K562 (cell line): Measurements from ENCODE around the gene CCDC28B. TPM values are rescaled to one million over a fixed set of nuclear protein-coding genes. Genes with fewer than 3 reads are reported as not detected.
A peak's percentile ranks its signal among the peaks of the same experiment; 100 is the strongest.

Experiments used
- ARID1B ChIP-seq: fragments of 450-650 bp; IDR thresholded peaks from 2 replicates; pipeline ENCODE4 v1.6.1; 2016; ENCODE audit warnings: antibody characterized with exemption, mild to moderate bottlenecking, inconsistent platforms
- ARID3B ChIP-seq: fragments of 250-450 bp; sonication (Bioruptor Pico); IDR thresholded peaks from 2 replicates; pipeline ENCODE4 v1.4.0; 2020; ENCODE audit warnings: borderline replicate concordance
- ARNT ChIP-seq, 2 experiments: fragments of 450-650 bp; IDR thresholded peaks; 2 replicates each; pipeline ENCODE4 v1.6.1; 2016; ENCODE audit warnings: mild to moderate bottlenecking in 1 of 2
- BMI1 ChIP-seq: fragments of 150-350 bp; IDR thresholded peaks from 2 replicates; pipeline ENCODE4 v1.6.1; 2014; ENCODE audit warnings: low read length
- DACH1 ChIP-seq: fragments of 450-650 bp; IDR thresholded peaks from 2 replicates; pipeline ENCODE4 v1.6.1; 2018; ENCODE audit not compliant: partially characterized antibody
- E2F8 ChIP-seq: fragments of 450-650 bp; IDR thresholded peaks from 2 replicates; pipeline ENCODE4 v1.7.1; 2018; ENCODE audit warnings: mild to moderate bottlenecking, low read depth; ENCODE audit not compliant: partially characterized antibody
- EWSR1 ChIP-seq: fragments of 450-650 bp; IDR thresholded peaks from 2 replicates; pipeline ENCODE4 v1.6.1; 2018; ENCODE audit warnings: borderline replicate concordance, mild to moderate bottlenecking, low read depth, moderate library complexity; ENCODE audit not compliant: partially characterized antibody
- FOXP4 ChIP-seq: sonication (generic); formaldehyde crosslinking; IDR thresholded peaks from 2 replicates; pipeline ENCODE4 v1.8.0; 2022; ENCODE audit warnings: mild to moderate bottlenecking, missing genetic modification reagents, borderline replicate concordance
- GABPA ChIP-seq: fragments of 200-800 bp; sonication (Bioruptor generic); conservative IDR thresholded peaks from 2 replicates; pipeline ENCODE4 v1.6.1; 2016; ENCODE audit warnings: low read depth, missing genetic modification characterization, missing compliant biosample characterization
- HDAC1 ChIP-seq, 2 experiments: fragments of 450-650 bp; IDR thresholded peaks; 2 replicates each; pipeline ENCODE4 v1.6.1; 2016 to 2017; ENCODE audit warnings: inconsistent platforms in 1 of 2, mild to moderate bottlenecking in 1 of 2, moderate library complexity in 1 of 2
- HDGF ChIP-seq: fragments of 450-650 bp; IDR thresholded peaks from 2 replicates; pipeline ENCODE4 v1.6.1; 2016
- HIVEP1 ChIP-seq: fragments of 250-450 bp; sonication (Bioruptor Pico); IDR thresholded peaks from 2 replicates; pipeline ENCODE4 v1.4.0; 2020; ENCODE audit warnings: mild to moderate bottlenecking
- NONO ChIP-seq, 2 experiments: fragments of 200-400 bp in 1 of 2; fragments of 450-650 bp in 1 of 2; formaldehyde crosslinking in 1 of 2; IDR thresholded peaks; 2 replicates each; pipeline ENCODE4 v1.6.1; 2017; ENCODE audit warnings: low read depth in 2 of 2, mild to moderate bottlenecking in 2 of 2, moderate library complexity in 2 of 2, low read length in 1 of 2
- PKNOX1 ChIP-seq: fragments of 450-650 bp; IDR thresholded peaks from 2 replicates; pipeline ENCODE4 v1.6.1; 2016
- POLR2A ChIP-seq: fragments of 450-650 bp; conservative IDR thresholded peaks from 2 replicates; pipeline ENCODE4 v1.6.1; 2016
- POLR2B ChIP-seq: fragments of 450-650 bp; IDR thresholded peaks from 2 replicates; pipeline ENCODE4 v1.6.1; 2018; ENCODE audit warnings: low read depth; ENCODE audit not compliant: partially characterized antibody
- SRF ChIP-seq, 2 experiments: fragments of 250-450, 450-650 bp in 1 of 2; sonication (Bioruptor Pico) in 1 of 2; sonication (generic) in 1 of 2; formaldehyde crosslinking; IDR thresholded peaks; 2 replicates each; pipeline versions ENCODE4 v1.5.0 to v1.5.1; 2020 to 2022; ENCODE audit warnings: mild to moderate bottlenecking in 1 of 2, missing genetic modification reagents in 1 of 2
- TBL1XR1 ChIP-seq, 2 experiments: IDR thresholded peaks; 2 replicates each; pipeline ENCODE4 v1.6.1; 2012; ENCODE audit warnings: improper control_type of control experiment in 2 of 2, low read length in 2 of 2, mild to moderate bottlenecking in 1 of 2
- ZSCAN32 ChIP-seq: fragments of 450-650 bp; formaldehyde crosslinking; IDR thresholded peaks from 2 replicates; pipeline ENCODE4 v1.4.0; 2020; ENCODE audit warnings: mild to moderate bottlenecking, moderate library complexity
- polyA plus RNA-seq, 8 experiments: library from polyadenylated mRNA; depleted of rRNA in 4 of 8; stranded (reverse) in 5 of 8; unstranded in 3 of 8; fragments of >200 nt; fragmentation: Nextera tagmentation in 2 of 8; fragmentation: Illumina TruSeq in 1 of 8; extraction: Ambion mirVana in 2 of 8; extraction: Trizol in 1 of 8; gene quantifications; 2 replicates each; pipeline versions ENCODE4 v1.2.1 to v1.2.3, GENCODE V29; 2011 to 2014; ENCODE audit warnings: inconsistent platforms in 1 of 8, missing spikeins in 1 of 8
- total RNA-seq, 7 experiments: library from RNA; depleted of rRNA in 6 of 7; stranded (reverse); fragments of >200 nt in 6 of 7; fragmentation: Illumina TruSeq in 2 of 7; extraction: Trizol in 2 of 7; gene quantifications; 2 replicates each; pipeline versions ENCODE4 v1.2.1 to v1.2.3, GENCODE V29; 2011 to 2021; ENCODE audit warnings: low replicate concordance in 1 of 7

CCDC28B gene
- total and polyA plus RNA-seq, 9 of the 15 experiments (the other 6 are each of a cell fraction or from before 2014, with no cell fraction given), result 5.7 to 54.5 (median 31.7) TPM

GRCh38 chr1:32201011-32201855, 838 bp downstream of the CCDC28B start (continued):
- TF ChIP-seq PKNOX1 (peak; percentile 41), ARID3B (CRISPR knock-in tag) (0 out of 2 replicates have a peak, but pooled peaks have one; percentile 26), NONO (IDR thresholded peaks at IDR 0.05; ENCODE audit: low read depth in 2 of 2, low read length in 1 of 2) (0 out of 4 replicates have a peak, but pooled peaks of 1 of the 2 experiments have one; percentile 42), ARNT (IDR thresholded peaks at IDR 0.05) (no peak), POLR2A (peak; percentile 70), GABPA (tag) (peak; percentile 66), TBL1XR1 (IDR thresholded peaks at IDR 0.05; ENCODE audit: low read length in 2 of 2) (peak in 1 of 2 experiments; percentile 48; a peak in 1 of 4 replicates), ARID1B (peak; percentile 16; the same call in 1 of the 2 replicates), ZSCAN32 (CRISPR knock-in tag) (0 out of 2 replicates have a peak, but pooled peaks have one; percentile 14), HIVEP1 (CRISPR knock-in tag) (no peak), DACH1 (no peak), EWSR1 (no peak), BMI1 (no peak), POLR2B (peak; percentile 34), HDGF (0 out of 2 replicates have a peak, but pooled peaks have one; percentile 39), E2F8 (peak; percentile 30), SRF (CRISPR knock-in tag; IDR thresholded peaks at IDR 0.05) (peak in 1 of 2 experiments; percentile 63; a peak in 1 of 4 replicates), FOXP4 (CRISPR knock-in tag) (peak; percentile 47; the same call in 1 of the 2 replicates), HDAC1 (IDR thresholded peaks at IDR 0.05) (peak in 1 of 2 experiments; percentile 38; a peak in 2 of 4 replicates)
